ENCODE measurements around the gene ETV5. TPM values are rescaled to one million over a fixed set of nuclear protein-coding genes. Genes with fewer than 3 reads are reported as not detected.

Gene ETV5
- total and polyA plus RNA-seq, 2 of the 4 experiments (the other 2 are of a cell fraction), result 15.7 to 20.1 TPM

DNA sequence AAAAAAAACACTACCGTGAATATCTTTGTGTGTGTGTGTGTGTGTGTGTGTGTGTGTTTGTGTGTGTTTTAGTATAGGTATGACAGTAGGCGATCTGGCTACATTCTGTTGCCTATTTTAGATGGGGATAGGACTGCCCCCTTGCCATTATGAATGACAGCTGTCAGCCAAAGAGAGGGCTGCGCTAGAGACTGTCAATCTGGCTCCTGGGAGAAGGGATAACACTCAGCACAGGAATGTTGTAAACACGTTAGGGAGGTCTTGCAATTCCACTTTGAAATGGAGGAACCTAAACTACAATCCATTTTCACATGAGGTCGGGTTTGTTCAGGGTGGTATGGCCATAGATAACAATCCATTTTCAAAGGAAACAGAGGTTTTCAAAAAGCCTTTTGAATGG is 14.1 kb upstream of the ETV5 start:
- intact Hi-C loops (cut with micrococcal nuclease) (no loop called here), dilution Hi-C loops (cut with HindIII; ENCODE audit: low sequenced_read_pairs, unreplicated experiment) (no loop called here), in situ Hi-C loops (cut with MboI; ENCODE audit: low sequenced_read_pairs) (no loop called here)
- no peak overlapping the region for H2BK20ac ChIP-seq (ENCODE audit: low read depth, low read length)
- H3K9ac ChIP-seq (ENCODE audit: low read depth, low read length), result no peak overlapping the region
- 60% methylated on average over 1 of the region's 5 CpGs; no CpG with 5 or more reads in 1 of the 2 experiments for WGBS, 2 experiments (ENCODE audit: extremely low coverage in 2 of 2, insufficient read length in 1 of 2)
- H3K56ac ChIP-seq (ENCODE audit: extremely low read depth, insufficient read depth, low read length), result no peak overlapping the region
- no peak overlapping the region for H3K27ac ChIP-seq (ENCODE audit: insufficient read depth, low read length)
- H2AFZ ChIP-seq (replicated peaks; ENCODE audit: low read length, poor library complexity), result no peak overlapping the region
- H3K14ac ChIP-seq (replicated peaks; ENCODE audit: low read depth, low read length), result no peak overlapping the region
- ATAC-seq (ENCODE audit: low read depth), result no peak
- no peak overlapping the region for H3K4me3 ChIP-seq (ENCODE audit: insufficient read depth, low read depth, low read length)
- TF ChIP-seq RAD21 (IDR thresholded peaks at IDR 0.05; ENCODE audit: low read length), result no peak
- no peak for TF ChIP-seq MXI1 (IDR thresholded peaks at IDR 0.05; ENCODE audit: borderline replicate concordance, low read depth, low read length)
- no peak for TF ChIP-seq NFE2L2 (IDR thresholded peaks at IDR 0.05; ENCODE audit: low read depth, low read length)
- no peak for TF ChIP-seq BHLHE40 (IDR thresholded peaks at IDR 0.05; ENCODE audit: low read depth, low read length)
- no peak for TF ChIP-seq FOS (IDR thresholded peaks at IDR 0.05; ENCODE audit: low read depth, low read length)
- no peak for TF ChIP-seq RFX5 (IDR thresholded peaks at IDR 0.05; ENCODE audit: low read depth, low read length)
- no peak for TF ChIP-seq CHD1 (IDR thresholded peaks at IDR 0.05; ENCODE audit: low read depth, low read length)
- TF ChIP-seq SMC3 (IDR thresholded peaks at IDR 0.05; ENCODE audit: low read depth, low read length), result no peak
- no peak for TF ChIP-seq MAFK (IDR thresholded peaks at IDR 0.05; ENCODE audit: low read depth, low read length)
- no peak for TF ChIP-seq MAZ (IDR thresholded peaks at IDR 0.05; ENCODE audit: borderline replicate concordance, low read depth, low read length)
- TF ChIP-seq CTCF (conservative IDR thresholded peaks at IDR 0.05; ENCODE audit: low read depth, low read length), result no peak
- TF ChIP-seq USF2 (IDR thresholded peaks at IDR 0.05; ENCODE audit: low read depth, low read length), result no peak
- H3K36me3 ChIP-seq (ENCODE audit: control insufficient read depth, insufficient read depth, low read length), result no peaks in the 10 kb centered on the region
- no peak overlapping the region for H3K4ac ChIP-seq (ENCODE audit: low read depth, low read length)
- H3K4me1 ChIP-seq (ENCODE audit: control insufficient read depth, insufficient read depth, low read length), result no peaks in the 10 kb centered on the region
- H2BK5ac ChIP-seq (ENCODE audit: low read depth, low read length, poor library complexity, severe bottlenecking), result no peak overlapping the region
- H4K91ac ChIP-seq (ENCODE audit: insufficient read depth, low read depth, low read length), result no peak overlapping the region
- no peaks in the 10 kb centered on the region for H4K20me1 ChIP-seq (ENCODE audit: insufficient read depth, low read length)
- no peaks in the 10 kb centered on the region for H3K79me1 ChIP-seq (ENCODE audit: low read depth in 1 of 2, low read length in 2 of 2)
- no peak overlapping the region for H3K4me2 ChIP-seq (ENCODE audit: low read depth, low read length)
- H2BK15ac ChIP-seq (ENCODE audit: low read depth, low read length), result no peak overlapping the region
- H3K27me3 ChIP-seq (ENCODE audit: control insufficient read depth, insufficient read depth, low read length), result peaks cover 30% of the 10 kb centered on the region
- ChIA-PET POLR2A (ENCODE audit: unreplicated experiment) (no interaction called here), CTCF (no interaction called here)
- BruUV-seq (replicated peaks), result no TSS peak
- H3K23ac ChIP-seq (ENCODE audit: low read depth, low read length), result no peak overlapping the region
- H4K5ac ChIP-seq (ENCODE audit: low read depth, low read length), result no peak overlapping the region
- H2AK5ac ChIP-seq (ENCODE audit: low read depth, low read length), result no peak overlapping the region
- H2AK9ac ChIP-seq (replicated peaks; ENCODE audit: low read depth, low read length, poor library complexity), result no peak overlapping the region
- H3K18ac ChIP-seq (ENCODE audit: low read depth, low read length), result no peak overlapping the region
- no peak overlapping the region for H2BK120ac ChIP-seq (ENCODE audit: low read depth, low read length)
- no peaks in the 10 kb centered on the region for H3K9me1 ChIP-seq (ENCODE audit: insufficient read depth, low read length)
- H3K9me3 ChIP-seq (ENCODE audit: control insufficient read depth, insufficient read depth, low read length), result no peaks in the 10 kb centered on the region
- H4K8ac ChIP-seq (ENCODE audit: low read depth in 2 of 2, low read length in 2 of 2), result no peak overlapping the region
- no peak for DNase-seq

All from IMR-90 (cell line).